CD14-positive monocyte (primary cell): ENCODE measurements around the gene CYTH3. TPM values are rescaled to one million over a fixed set of nuclear protein-coding genes. Genes with fewer than 3 reads are reported as not detected.
A peak's percentile ranks its signal among the peaks of the same experiment; 100 is the strongest.

Source experiments
- DNase-seq, 3 donors: peaks; one replicate each; pipeline ENCODE4 v3.0.0-alpha.2; 2011 to 2022
- H2AFZ ChIP-seq: 2 replicates; pipeline ENCODE4 v1.6.0; 2012; ENCODE audit warnings: mild to moderate bottlenecking, low read depth, low read length, inconsistent platforms; ENCODE audit not compliant: insufficient read depth, poor library complexity, severe bottlenecking
- H3K27ac ChIP-seq, 2 donors: 1 replicate in 1 of 2; 2 replicates in 1 of 2; pipeline ENCODE4 v1.5.1; 2012 to 2013; ENCODE audit warnings: low read length in 2 of 2, control low read depth in 1 of 2, inconsistent platforms in 1 of 2, low read depth in 1 of 2, mild to moderate bottlenecking in 1 of 2
- H3K27me3 ChIP-seq, 2 donors: one replicate each; pipeline versions ENCODE4 v1.6.0 to v1.6.1; 2011 to 2013; ENCODE audit warnings: low read length in 2 of 2; ENCODE audit not compliant: control insufficient read depth in 2 of 2, insufficient read depth in 2 of 2
- H3K36me3 ChIP-seq, 2 donors: replicated peaks in 1 of 2; 1 replicate in 1 of 2; 2 replicates in 1 of 2; pipeline versions ENCODE4 v1.5.1 to v1.6.1; 2012 to 2013; ENCODE audit warnings: low read length in 2 of 2, control low read depth in 1 of 2, inconsistent platforms in 1 of 2, mild to moderate bottlenecking in 1 of 2; ENCODE audit not compliant: insufficient read depth in 2 of 2, control insufficient read depth in 1 of 2
- H3K4me1 ChIP-seq, 2 donors: 1 replicate in 1 of 2; 2 replicates in 1 of 2; pipeline versions ENCODE4 v1.5.1 to v1.6.1; 2012 to 2013; ENCODE audit warnings: low read length in 2 of 2, control low read depth in 1 of 2, inconsistent platforms in 1 of 2, mild to moderate bottlenecking in 1 of 2, moderate library complexity in 1 of 2; ENCODE audit not compliant: insufficient read depth in 2 of 2, control insufficient read depth in 1 of 2
- H3K4me2 ChIP-seq: replicated peaks from 2 replicates; pipeline ENCODE3; 2012; ENCODE audit warnings: low read length, moderate library complexity, mild to moderate bottlenecking; ENCODE audit not compliant: poor library complexity, severe bottlenecking; ENCODE audit errors: extremely low read depth
- H3K4me3 ChIP-seq, 3 experiments: fragments of 200-600 bp in 1 of 3; sonication (generic) in 1 of 3; replicated peaks in 1 of 3; 1 replicate in 2 of 3; 2 replicates in 1 of 3; pipeline ENCODE4 v1.5.1; 2011 to 2013; ENCODE audit warnings: low read length in 3 of 3, mild to moderate bottlenecking in 3 of 3, control low read depth in 2 of 3, low read depth in 2 of 3, inconsistent platforms in 1 of 3, moderate library complexity in 1 of 3
- H3K79me2 ChIP-seq: 2 replicates; pipeline ENCODE4 v1.6.0; 2012; ENCODE audit warnings: mild to moderate bottlenecking, control low read depth, inconsistent platforms, low read length, moderate library complexity; ENCODE audit not compliant: insufficient read depth
- H3K9ac ChIP-seq: 2 replicates; pipeline ENCODE4 v1.6.0; 2017; ENCODE audit warnings: low read length, mild to moderate bottlenecking; ENCODE audit not compliant: insufficient read depth, poor library complexity, severe bottlenecking
- H3K9me3 ChIP-seq, 2 donors: replicated peaks in 1 of 2; 1 replicate in 1 of 2; 2 replicates in 1 of 2; pipeline versions ENCODE4 v1.5.1 to v1.6.1; 2012 to 2013; ENCODE audit warnings: low read length in 2 of 2, control low read depth in 1 of 2; ENCODE audit not compliant: control insufficient read depth in 1 of 2, insufficient read depth in 1 of 2
- H4K20me1 ChIP-seq: 2 replicates; pipeline ENCODE4 v1.6.0; 2012; ENCODE audit warnings: mild to moderate bottlenecking, low read length, control low read depth, moderate library complexity; ENCODE audit not compliant: insufficient read depth
- H3K27ac Mint-ChIP-seq, 7 donors: one replicate each; pipeline ENCODE4 v1.8.0; 2020; ENCODE audit warnings: mild to moderate bottlenecking in 7 of 7, mixed read lengths in 7 of 7, moderate library complexity in 6 of 7, inconsistent platforms in 2 of 7
- H3K27me3 Mint-ChIP-seq, 3 donors: one replicate each; pipeline ENCODE4 v1.8.0; 2021 to 2022; ENCODE audit warnings: low read depth in 3 of 3, mild to moderate bottlenecking in 3 of 3, mixed read lengths in 3 of 3, moderate library complexity in 3 of 3, inconsistent platforms in 1 of 3
- H3K36me3 Mint-ChIP-seq, 2 donors: one replicate each; pipeline ENCODE4 v1.8.0; 2020; ENCODE audit warnings: mixed read lengths in 2 of 2, inconsistent platforms in 1 of 2, mild to moderate bottlenecking in 1 of 2
- H3K4me1 Mint-ChIP-seq: one replicate; pipeline ENCODE4 v1.8.0; 2020; ENCODE audit warnings: mild to moderate bottlenecking, mixed read lengths
- H3K4me3 Mint-ChIP-seq, 2 donors: one replicate each; pipeline ENCODE4 v1.8.0; 2020; ENCODE audit warnings: mild to moderate bottlenecking in 2 of 2, mixed read lengths in 2 of 2, moderate library complexity in 1 of 2
- H3K9me3 Mint-ChIP-seq, 7 donors: one replicate each; pipeline ENCODE4 v1.8.0; 2020 to 2022; ENCODE audit warnings: mixed read lengths in 7 of 7, mild to moderate bottlenecking in 6 of 7, moderate library complexity in 6 of 7, inconsistent platforms in 2 of 7
- WGBS: methylation state at CpG from one replicate; pipeline ENCODE4 v1.1.5; 2013; ENCODE audit warnings: missing lambda C conversion rate; ENCODE audit not compliant: insufficient coverage; 5-methylcytosine and 5-hydroxymethylcytosine counted together
- intact Hi-C, 2 donors: fragments of 100-400 bp; cut with micrococcal nuclease; formaldehyde crosslinking; loops; one replicate each; pipeline versions ENCODE4 v1.15.0 to v1.15.1; 2023
- polyA plus RNA-seq, 3 donors: library from polyadenylated mRNA; depleted of rRNA in 1 of 3; unstranded in 2 of 3; stranded (reverse) in 1 of 3; fragments of 300-500 nt in 2 of 3; fragments of >200 nt in 1 of 3; fragmentation: Illumina TruSeq in 2 of 3; gene quantifications; 1 replicate in 2 of 3; 2 replicates in 1 of 3; pipeline ENCODE4 v1.2.3, GENCODE V29; 2012 to 2021
- TF ChIP-seq, protein P1 (sequence below): fragments of 200-600 bp; IDR thresholded peaks from one replicate; pipeline ENCODE4 v1.8.0; 2022; ENCODE audit warnings: antibody characterized with exemption, mild to moderate bottlenecking

Gene CYTH3
- polyA plus RNA-seq, 3 donors = 1.3 to 8.5 (median 1.4) TPM

DNA sequence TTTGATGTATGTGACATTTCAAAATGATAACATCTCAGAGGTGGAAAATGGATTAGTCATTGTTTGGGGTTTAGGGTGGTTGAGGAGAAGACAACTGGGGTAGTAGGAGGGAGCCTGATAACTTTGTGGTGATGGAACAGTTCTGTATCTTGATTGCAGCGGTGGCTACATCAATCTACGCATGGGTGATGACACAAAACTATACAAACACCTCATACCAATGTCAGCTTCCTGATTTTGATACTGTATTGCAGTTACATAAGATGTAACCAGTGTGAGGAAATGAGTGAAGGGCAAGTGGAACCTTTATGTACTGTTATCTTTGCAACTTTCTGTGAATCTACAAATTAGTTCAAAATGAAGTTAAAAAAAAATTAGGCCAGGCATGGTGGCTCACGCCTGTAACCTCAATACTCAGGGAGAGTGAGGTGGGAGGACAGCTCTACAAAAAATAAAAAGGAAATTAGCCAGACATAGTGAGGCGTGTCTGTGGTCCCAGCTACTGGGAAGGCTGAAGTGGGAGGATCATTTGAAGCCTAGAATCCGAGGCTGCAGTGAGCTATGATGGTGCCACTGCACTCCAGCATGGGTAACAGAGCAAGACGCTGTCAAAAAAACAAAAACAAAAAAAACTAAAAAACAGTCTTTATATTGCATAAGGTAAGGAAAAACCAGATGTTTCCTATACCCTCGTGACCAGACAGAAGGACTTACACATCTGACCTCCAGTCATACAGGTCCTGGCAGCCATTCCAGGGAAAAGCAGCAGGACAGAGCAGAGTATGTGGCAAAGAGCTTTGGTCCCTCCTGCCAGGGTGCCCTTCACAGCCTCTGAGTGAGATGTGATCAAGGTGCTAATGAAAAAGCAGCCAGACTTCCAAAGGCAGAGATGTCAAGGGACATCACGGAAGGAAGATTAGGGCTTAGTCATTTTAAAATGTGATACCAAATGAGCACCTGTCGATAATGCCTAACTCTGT, 50.8 kb downstream of the CYTH3 start:
- H3K9ac ChIP-seq = no peak overlapping the region
- no peaks in the 10 kb centered on the region for H3K9me3 ChIP-seq
- Mint-ChIP-seq H3K9me3 (peaks cover 0 to under 1% (median 0%) of the 10 kb centered on the region in 7 donors), H3K27ac (peak overlapping the region; percentile 88 to 95 (median 90)), H3K27me3 (peaks cover 0 to 4% (median 0%) of the 10 kb centered on the region in 3 donors), H3K36me3 (peaks cover 0 to 2% of the 10 kb centered on the region in 2 donors), H3K4me1 (peaks cover 49% of the 10 kb centered on the region), H3K4me3 (peak overlapping the region; percentile 56 to 70)
- H3K36me3 ChIP-seq = no peaks in the 10 kb centered on the region
- peak overlapping the region in 1 of 2 donors; percentile 52 for H3K27ac ChIP-seq
- H3K4me1 ChIP-seq = peaks cover 46 to 53% of the 10 kb centered on the region in 2 donors
- H3K4me3 ChIP-seq = peak overlapping the region in 1 of 3 experiments; percentile 27
- peak; percentile 81 to 89 (median 84) for DNase-seq
- no peak overlapping the region for H2AFZ ChIP-seq
- TF ChIP-seq, protein P1, sequence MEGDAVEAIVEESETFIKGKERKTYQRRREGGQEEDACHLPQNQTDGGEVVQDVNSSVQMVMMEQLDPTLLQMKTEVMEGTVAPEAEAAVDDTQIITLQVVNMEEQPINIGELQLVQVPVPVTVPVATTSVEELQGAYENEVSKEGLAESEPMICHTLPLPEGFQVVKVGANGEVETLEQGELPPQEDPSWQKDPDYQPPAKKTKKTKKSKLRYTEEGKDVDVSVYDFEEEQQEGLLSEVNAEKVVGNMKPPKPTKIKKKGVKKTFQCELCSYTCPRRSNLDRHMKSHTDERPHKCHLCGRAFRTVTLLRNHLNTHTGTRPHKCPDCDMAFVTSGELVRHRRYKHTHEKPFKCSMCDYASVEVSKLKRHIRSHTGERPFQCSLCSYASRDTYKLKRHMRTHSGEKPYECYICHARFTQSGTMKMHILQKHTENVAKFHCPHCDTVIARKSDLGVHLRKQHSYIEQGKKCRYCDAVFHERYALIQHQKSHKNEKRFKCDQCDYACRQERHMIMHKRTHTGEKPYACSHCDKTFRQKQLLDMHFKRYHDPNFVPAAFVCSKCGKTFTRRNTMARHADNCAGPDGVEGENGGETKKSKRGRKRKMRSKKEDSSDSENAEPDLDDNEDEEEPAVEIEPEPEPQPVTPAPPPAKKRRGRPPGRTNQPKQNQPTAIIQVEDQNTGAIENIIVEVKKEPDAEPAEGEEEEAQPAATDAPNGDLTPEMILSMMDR = no peak
- WGBS = 5% methylated on average over 4 of the region's 9 CpGs
- no peaks in the 10 kb centered on the region for H3K79me2 ChIP-seq
- no peaks in the 10 kb centered on the region for H3K27me3 ChIP-seq
- no peaks in the 10 kb centered on the region for H4K20me1 ChIP-seq
- intact Hi-C loops = no loop called here
- H3K4me2 ChIP-seq = peak overlapping the region; percentile 56

DNA sequence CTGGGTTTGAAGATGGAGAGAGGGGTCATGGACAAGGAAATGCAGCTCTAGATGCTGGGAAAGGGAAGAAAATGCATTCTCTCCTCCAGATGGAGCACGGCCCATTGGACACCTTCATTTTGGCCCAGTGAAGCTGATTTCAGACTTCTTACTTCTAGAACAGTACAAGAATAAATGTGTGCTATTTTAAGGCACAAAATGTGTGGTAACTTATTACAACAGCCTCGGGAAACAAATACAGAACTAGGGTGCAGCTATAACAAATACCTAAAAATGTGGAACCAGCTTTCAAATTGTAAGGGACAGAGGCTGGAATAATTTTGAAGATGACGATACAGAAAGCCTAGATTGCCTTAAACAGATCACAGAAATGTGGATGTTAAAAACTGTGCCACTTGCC, 54.1 kb downstream of the CYTH3 start:
- no peak overlapping the region for H2AFZ ChIP-seq
- H3K27me3 ChIP-seq = no peaks in the 10 kb centered on the region
- H3K36me3 ChIP-seq = no peaks in the 10 kb centered on the region
- Mint-ChIP-seq H3K4me3 (peak overlapping the region; percentile 45 to 73), H3K27ac (peak overlapping the region; percentile 82 to 95 (median 88)), H3K36me3 (peaks cover 0 to 3% of the 10 kb centered on the region in 2 donors), H3K4me1 (peaks cover 46% of the 10 kb centered on the region), H3K9me3 (peaks cover 0 to 10% (median 0%) of the 10 kb centered on the region in 7 donors), H3K27me3 (peaks cover 0 to 5% (median 1%) of the 10 kb centered on the region in 3 donors)
- H3K4me1 ChIP-seq = peaks cover 46 to 53% of the 10 kb centered on the region in 2 donors
- TF ChIP-seq, protein P1 = no peak
- H4K20me1 ChIP-seq = no peaks in the 10 kb centered on the region
- no peaks in the 10 kb centered on the region for H3K79me2 ChIP-seq
- peak overlapping the region; percentile 50 to 55 for H3K27ac ChIP-seq
- peak; percentile 27 to 59 (median 38) for DNase-seq
- 0% methylated on average over 1 of the region's 3 CpGs for WGBS
- intact Hi-C loops = no loop called here
- no peak overlapping the region for H3K9ac ChIP-seq
- peak overlapping the region in 1 of 3 experiments; percentile 26 for H3K4me3 ChIP-seq
- H3K4me2 ChIP-seq = peak overlapping the region; percentile 58
- H3K9me3 ChIP-seq = no peaks in the 10 kb centered on the region
